Activated CD4-positive, CD25-positive, alpha-beta regulatory T cell (primary cell): ENCODE measurements around the gene OR3A3.

ENCODE experiments used
- DNase-seq, 4 experiments: peaks; one replicate each; lab custom pipeline; 2025; lab: John Stamatoyannopoulos, UW

Gene OR3A3

GRCh38 chr17:3472137-3472536 lies 61.0 kb downstream of the OR3A3 start:
- no peak for DNase-seq
